ENCODE measurements around the gene JAM3. TPM values are rescaled to one million over a fixed set of nuclear protein-coding genes. Genes with fewer than 3 reads are reported as not detected.
A peak's percentile ranks its signal among the peaks of the same experiment; 100 is the strongest.

Gene JAM3
- total RNA-seq, 1 experiment from 2014 or later: 3.1 TPM

DNA sequence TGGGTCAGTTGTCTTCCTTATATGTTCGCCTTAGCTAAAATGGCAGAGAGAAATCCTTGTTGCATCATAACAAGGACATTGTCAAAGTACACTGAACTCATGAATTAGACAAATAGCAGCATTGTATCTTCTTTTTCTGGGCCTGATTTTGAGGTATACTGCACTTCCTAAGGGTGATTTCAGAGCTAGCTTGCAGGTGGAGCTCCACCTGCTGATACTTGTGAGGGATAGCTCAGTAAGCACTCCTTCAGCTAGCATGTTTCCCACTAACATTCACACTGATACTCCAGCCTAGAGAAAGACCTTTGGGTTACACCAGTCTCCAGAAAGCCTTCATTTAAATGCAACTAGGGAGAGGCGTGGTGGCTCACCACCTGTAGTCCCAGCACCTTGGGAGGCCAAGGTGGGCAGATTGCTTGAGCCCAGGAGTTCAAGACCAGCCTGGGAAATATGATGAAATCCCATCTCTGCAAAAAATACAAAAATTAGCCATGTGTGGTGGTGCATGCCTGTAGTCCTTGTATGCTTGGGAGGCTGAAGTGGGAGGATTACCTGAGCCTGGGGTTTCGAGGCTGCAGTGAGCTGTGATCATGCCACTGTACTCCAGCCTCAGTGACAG, 29.8 kb downstream of the JAM3 start:
- ChIA-PET CTCF (interaction anchor here (0.6 to 1.6 kb wide), 3 partner anchors 48 to 171 kb away, joined by 3 to 18 read pairs (median 13); no protein-coding TSS in a partner anchor), POLR2A (ENCODE audit: unreplicated experiment) (no interaction called here)
- peak; percentile 93 for ATAC-seq
- no peaks in the 10 kb centered on the region for H3K9me3 ChIP-seq (ENCODE audit: low read length)
- H2AFZ ChIP-seq (ENCODE audit: low read length): no peak overlapping the region
- H3K79me2 ChIP-seq (ENCODE audit: low read length): no peaks in the 10 kb centered on the region
- no peak overlapping the region for H3K9ac ChIP-seq (ENCODE audit: low read length)
- no peak overlapping the region for H3K27ac ChIP-seq (ENCODE audit: low read length)
- no peak for TF ChIP-seq EZH2phosphoT487 (IDR thresholded peaks at IDR 0.05; ENCODE audit: borderline replicate concordance, low read length)
- TF ChIP-seq, protein P1, sequence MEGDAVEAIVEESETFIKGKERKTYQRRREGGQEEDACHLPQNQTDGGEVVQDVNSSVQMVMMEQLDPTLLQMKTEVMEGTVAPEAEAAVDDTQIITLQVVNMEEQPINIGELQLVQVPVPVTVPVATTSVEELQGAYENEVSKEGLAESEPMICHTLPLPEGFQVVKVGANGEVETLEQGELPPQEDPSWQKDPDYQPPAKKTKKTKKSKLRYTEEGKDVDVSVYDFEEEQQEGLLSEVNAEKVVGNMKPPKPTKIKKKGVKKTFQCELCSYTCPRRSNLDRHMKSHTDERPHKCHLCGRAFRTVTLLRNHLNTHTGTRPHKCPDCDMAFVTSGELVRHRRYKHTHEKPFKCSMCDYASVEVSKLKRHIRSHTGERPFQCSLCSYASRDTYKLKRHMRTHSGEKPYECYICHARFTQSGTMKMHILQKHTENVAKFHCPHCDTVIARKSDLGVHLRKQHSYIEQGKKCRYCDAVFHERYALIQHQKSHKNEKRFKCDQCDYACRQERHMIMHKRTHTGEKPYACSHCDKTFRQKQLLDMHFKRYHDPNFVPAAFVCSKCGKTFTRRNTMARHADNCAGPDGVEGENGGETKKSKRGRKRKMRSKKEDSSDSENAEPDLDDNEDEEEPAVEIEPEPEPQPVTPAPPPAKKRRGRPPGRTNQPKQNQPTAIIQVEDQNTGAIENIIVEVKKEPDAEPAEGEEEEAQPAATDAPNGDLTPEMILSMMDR (conservative IDR thresholded peaks at IDR 0.05; ENCODE audit: low read depth, low read length): peak; percentile 66
- H3K9me2 ChIP-seq (replicated peaks; ENCODE audit: low read length): no peaks in the 10 kb centered on the region
- H3K4me2 ChIP-seq (ENCODE audit: low read length): no peak overlapping the region
- no TSS peak for BruUV-seq (replicated peaks)
- peak; percentile 53 for DNase-seq
- no peaks in the 10 kb centered on the region for H4K20me1 ChIP-seq (ENCODE audit: low read length)
- no peaks in the 10 kb centered on the region for H3F3A ChIP-seq (ENCODE audit: low read length, unreplicated experiment)
- H3K4me3 ChIP-seq (ENCODE audit: low read length): no peak overlapping the region
- H3K36me3 ChIP-seq (ENCODE audit: low read depth, low read length): no peaks in the 10 kb centered on the region
- intact Hi-C loops (cut with micrococcal nuclease): loop anchor here (1.0 kb wide), 2 partner anchors 48 to 171 kb away; no protein-coding TSS in a partner anchor
- no peaks in the 10 kb centered on the region for H3K4me1 ChIP-seq (ENCODE audit: insufficient read depth, low read length)
- peaks cover 30% of the 10 kb centered on the region for H3K27me3 ChIP-seq (ENCODE audit: low read length)

DNA sequence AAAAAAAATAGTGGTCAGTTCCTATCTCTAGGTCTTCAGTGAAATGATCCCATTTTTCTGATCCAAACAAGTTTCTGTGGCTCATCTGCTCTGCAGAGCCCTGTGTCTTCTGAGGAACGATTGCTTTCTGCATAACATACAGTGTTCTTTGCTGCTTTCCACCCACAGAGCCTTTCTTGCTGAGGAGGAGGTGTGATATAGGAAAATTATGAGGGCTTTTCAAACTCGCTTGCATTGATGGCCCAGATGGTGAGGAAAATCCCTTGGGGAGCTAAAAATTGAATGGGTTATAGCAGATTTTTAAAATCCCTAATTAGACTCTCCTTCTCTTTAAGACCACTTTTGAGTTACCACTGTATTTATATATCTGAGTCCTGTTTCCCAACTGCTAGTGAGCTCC, 31.3 kb downstream of the JAM3 start:
- ATAC-seq (no peak), DNase-seq (no peak)
- TF ChIP-seq, protein P1 (conservative IDR thresholded peaks at IDR 0.05; ENCODE audit: low read depth, low read length): no peak
- TF ChIP-seq EZH2 (IDR thresholded peaks at IDR 0.05; ENCODE audit: low read length, unreplicated experiment) (no peak), EZH2phosphoT487 (IDR thresholded peaks at IDR 0.05; ENCODE audit: borderline replicate concordance, low read length) (no peak)
- no peak overlapping the region for H3K4me2 ChIP-seq (ENCODE audit: low read length)
- H3K4me3 ChIP-seq (ENCODE audit: low read length): no peak overlapping the region
- no peaks in the 10 kb centered on the region for H3K79me2 ChIP-seq (ENCODE audit: low read length)
- H3K9me3 ChIP-seq (ENCODE audit: low read length): no peaks in the 10 kb centered on the region
- H2AFZ ChIP-seq (ENCODE audit: low read length): no peak overlapping the region
- intact Hi-C loops (cut with micrococcal nuclease): no loop called here
- BruUV-seq (replicated peaks): no TSS peak
- H3K27ac ChIP-seq (ENCODE audit: low read length): no peak overlapping the region
- no peak overlapping the region for H3K9ac ChIP-seq (ENCODE audit: low read length)
- H3F3A ChIP-seq (ENCODE audit: low read length, unreplicated experiment): no peaks in the 10 kb centered on the region
- no peaks in the 10 kb centered on the region for H4K20me1 ChIP-seq (ENCODE audit: low read length)
- POLR2A ChIA-PET (ENCODE audit: unreplicated experiment): no interaction called here
- CTCF ChIA-PET: no interaction called here
- no peaks in the 10 kb centered on the region for H3K4me1 ChIP-seq (ENCODE audit: insufficient read depth, low read length)
- H3K9me2 ChIP-seq (replicated peaks; ENCODE audit: low read length): no peaks in the 10 kb centered on the region
- H3K27me3 ChIP-seq (ENCODE audit: low read length): peaks cover 30% of the 10 kb centered on the region
- no peaks in the 10 kb centered on the region for H3K36me3 ChIP-seq (ENCODE audit: low read depth, low read length)

DNA sequence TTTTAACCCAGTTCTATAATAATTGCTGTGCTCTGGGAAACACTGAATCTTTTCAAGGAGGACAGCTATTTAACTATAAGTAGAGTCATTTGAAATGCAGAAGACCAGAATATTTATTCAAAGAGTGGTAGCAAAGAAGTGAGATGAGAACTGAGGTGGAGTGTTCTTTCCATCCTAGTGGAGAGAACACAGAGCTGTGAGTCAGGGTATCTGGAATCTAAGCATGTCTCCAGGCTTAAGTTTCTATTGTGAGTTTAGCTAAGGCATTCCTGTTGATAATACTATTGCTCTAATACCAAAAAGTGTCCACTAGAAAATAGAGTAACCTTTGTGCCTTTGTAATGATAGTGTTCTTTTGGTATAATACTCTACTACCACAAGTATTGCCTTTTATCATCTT, 32.4 kb downstream of the JAM3 start:
- Histone ChIP-seq H3F3A (ENCODE audit: low read length, unreplicated experiment) (no peaks in the 10 kb centered on the region), H3K4me3 (ENCODE audit: low read length) (no peak overlapping the region), H3K9ac (ENCODE audit: low read length) (no peak overlapping the region), H3K27ac (ENCODE audit: low read length) (no peak overlapping the region), H3K36me3 (ENCODE audit: low read depth, low read length) (no peaks in the 10 kb centered on the region), H3K79me2 (ENCODE audit: low read length) (no peaks in the 10 kb centered on the region), H3K9me2 (replicated peaks; ENCODE audit: low read length) (no peaks in the 10 kb centered on the region), H3K27me3 (ENCODE audit: low read length) (peaks cover 28% of the 10 kb centered on the region), H4K20me1 (ENCODE audit: low read length) (no peaks in the 10 kb centered on the region), H3K4me2 (ENCODE audit: low read length) (no peak overlapping the region), H2AFZ (ENCODE audit: low read length) (no peak overlapping the region), H3K9me3 (ENCODE audit: low read length) (no peaks in the 10 kb centered on the region), H3K4me1 (ENCODE audit: insufficient read depth, low read length) (no peaks in the 10 kb centered on the region)
- ChIA-PET POLR2A (ENCODE audit: unreplicated experiment) (no interaction called here), CTCF (no interaction called here)
- no peak for DNase-seq
- intact Hi-C loops (cut with micrococcal nuclease): no loop called here
- no TSS peak for BruUV-seq (replicated peaks)
- ATAC-seq: no peak
- TF ChIP-seq EZH2 (IDR thresholded peaks at IDR 0.05; ENCODE audit: low read length, unreplicated experiment) (no peak), EZH2phosphoT487 (IDR thresholded peaks at IDR 0.05; ENCODE audit: borderline replicate concordance, low read length) (no peak)
- TF ChIP-seq, protein P1 (conservative IDR thresholded peaks at IDR 0.05; ENCODE audit: low read depth, low read length): no peak
